ENCODE results near the gene TWIST2. TPM values are rescaled to one million over a fixed set of nuclear protein-coding genes. Genes with fewer than 3 reads are reported as not detected.

Gene TWIST2
- total RNA-seq, 1 donor from 2014 or later, result 13.6 TPM

- ATAC-seq, result no peak
- DNase-seq (ENCODE audit: low spot score), result peak; percentile 41
- intact Hi-C loops (cut with DNase I), result no loop called here
These were observed 73.9 kb downstream of the TWIST2 start for GRCh38 chr2:238921681-238922319.

- peak; percentile 49 for DNase-seq (ENCODE audit: low spot score)
- intact Hi-C loops (cut with DNase I), result no loop called here
- ATAC-seq, result no peak
These were observed 74.5 kb downstream of the TWIST2 start for GRCh38 chr2:238922435-238922834.

- DNase-seq (ENCODE audit: low spot score) (peak; percentile 48), ATAC-seq (no peak)
- intact Hi-C loops (cut with DNase I), result no loop called here
These were observed 76.1 kb downstream of the TWIST2 start for GRCh38 chr2:238924032-238924431.

GRCh38 chr2:238924796-238925195 lies 76.9 kb downstream of the TWIST2 start:
- ATAC-seq, result no peak
- intact Hi-C loops (cut with DNase I), result no loop called here
- peak; percentile 56 for DNase-seq (ENCODE audit: low spot score)

GRCh38 chr2:238925281-238925680 lies 77.4 kb downstream of the TWIST2 start:
- DNase-seq (ENCODE audit: low spot score), result peak; percentile 53
- intact Hi-C loops (cut with DNase I), result no loop called here
- ATAC-seq, result no peak

- ATAC-seq, result no peak
- DNase-seq (ENCODE audit: low spot score), result peak; percentile 44
- intact Hi-C loops (cut with DNase I), result no loop called here
These were observed 78.1 kb downstream of the TWIST2 start for GRCh38 chr2:238925816-238926521.

GRCh38 chr2:238926761-238927611 lies 79.1 kb downstream of the TWIST2 start:
- ATAC-seq, result no peak
- peak; percentile 50 for DNase-seq (ENCODE audit: low spot score)
- intact Hi-C loops (cut with DNase I), result no loop called here

- ATAC-seq (no peak), DNase-seq (ENCODE audit: low spot score) (peak; percentile 48)
- intact Hi-C loops (cut with DNase I), result no loop called here
These were observed 80.0 kb downstream of the TWIST2 start for GRCh38 chr2:238927746-238928519.

- peak; percentile 55 for DNase-seq (ENCODE audit: low spot score)
- intact Hi-C loops (cut with DNase I), result no loop called here
- peak; percentile 23 for ATAC-seq
These were observed 80.8 kb downstream of the TWIST2 start for GRCh38 chr2:238928520-238929241.

GRCh38 chr2:238929242-238930081 lies 81.6 kb downstream of the TWIST2 start:
- ATAC-seq (peak; percentile 88), DNase-seq (ENCODE audit: low spot score) (peak; percentile 61)
- intact Hi-C loops (cut with DNase I), result no loop called here

- intact Hi-C loops (cut with DNase I), result no loop called here
- DNase-seq (ENCODE audit: low spot score), result no peak
- no peak for ATAC-seq
These were observed 82.3 kb downstream of the TWIST2 start for GRCh38 chr2:238930216-238930615.

GRCh38 chr2:238936162-238937052 lies 88.5 kb downstream of the TWIST2 start:
- no peak for ATAC-seq
- intact Hi-C loops (cut with DNase I), result no loop called here
- DNase-seq (ENCODE audit: low spot score), result no peak

- DNase-seq (ENCODE audit: low spot score) (no peak), ATAC-seq (peak; percentile 18)
- intact Hi-C loops (cut with DNase I), result no loop called here
These were observed 90.1 kb downstream of the TWIST2 start for GRCh38 chr2:238938003-238938400.

- intact Hi-C loops (cut with DNase I), result no loop called here
- ATAC-seq (peak; percentile 97), DNase-seq (ENCODE audit: low spot score) (peak; percentile 90)
These were observed 90.6 kb downstream of the TWIST2 start for GRCh38 chr2:238938401-238939055.

GRCh38 chr2:238939074-238939473 lies 91.2 kb downstream of the TWIST2 start:
- ATAC-seq (no peak), DNase-seq (ENCODE audit: low spot score) (no peak)
- intact Hi-C loops (cut with DNase I), result no loop called here
